IPS-NIHi7 (cell line): ENCODE data around the gene CACFD1.

Experiments
- DNase-seq: peaks from one replicate; pipeline ENCODE4 v3.0.0; 2012; ENCODE audit warnings: mixed read lengths; ENCODE audit errors: extremely low spot score

CACFD1 gene

GRCh38 chr9:133517711-133518110 is 57.9 kb downstream of the CACFD1 start:
- no peak for DNase-seq

GRCh38 chr9:133518200-133518599 is 58.4 kb downstream of the CACFD1 start:
- no peak for DNase-seq

- DNase-seq, result no peak
Measured at GRCh38 chr9:133518706-133519449, 59.1 kb downstream of the CACFD1 start.

GRCh38 chr9:133519693-133520092 is 59.9 kb downstream of the CACFD1 start:
- DNase-seq, result no peak

- no peak for DNase-seq
Measured at GRCh38 chr9:133520121-133520835, 60.5 kb downstream of the CACFD1 start.
